Amniotic epithelial cell (primary cell): Measurements from ENCODE around the gene RNF213.

Experiments
- DNase-seq: peaks from one replicate; pipeline ENCODE4 v3.0.0-alpha.2; 2010; ENCODE audit warnings: low read depth

The RNF213 gene

GRCh38 chr17:80352216-80352895, 91.7 kb downstream of the RNF213 start:
- DNase-seq = no peak

- DNase-seq = no peak
Measured at GRCh38 chr17:80352991-80353665, 92.5 kb downstream of the RNF213 start.

DNA sequence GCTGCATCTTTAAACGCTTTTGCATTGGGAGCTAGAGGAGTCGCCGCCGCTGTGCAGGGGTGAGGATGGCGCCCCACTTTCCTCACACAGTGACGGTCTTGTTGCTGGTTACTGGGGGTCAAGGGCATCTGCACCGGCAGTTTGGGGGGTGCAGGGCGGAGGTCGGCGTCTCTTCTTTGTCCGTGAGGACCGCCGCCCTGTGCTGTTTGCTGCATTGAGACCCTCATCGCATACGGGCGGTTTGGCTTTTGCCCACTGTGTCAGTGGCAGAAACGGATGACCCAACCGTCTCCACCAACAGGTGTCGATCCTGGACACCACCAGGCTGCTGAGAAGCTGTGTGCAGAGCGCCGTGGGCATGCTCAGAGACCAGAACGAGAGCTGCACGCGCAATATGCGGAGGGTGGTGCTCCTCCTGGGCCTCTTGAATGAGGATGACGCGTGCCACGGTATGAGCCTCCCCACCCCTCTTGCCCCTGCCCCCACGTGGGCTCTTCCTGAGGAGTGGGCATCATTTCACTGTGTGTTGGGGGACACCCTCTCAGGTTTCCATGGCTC, 93.1 kb downstream of the RNF213 start:
- DNase-seq = no peak

DNA sequence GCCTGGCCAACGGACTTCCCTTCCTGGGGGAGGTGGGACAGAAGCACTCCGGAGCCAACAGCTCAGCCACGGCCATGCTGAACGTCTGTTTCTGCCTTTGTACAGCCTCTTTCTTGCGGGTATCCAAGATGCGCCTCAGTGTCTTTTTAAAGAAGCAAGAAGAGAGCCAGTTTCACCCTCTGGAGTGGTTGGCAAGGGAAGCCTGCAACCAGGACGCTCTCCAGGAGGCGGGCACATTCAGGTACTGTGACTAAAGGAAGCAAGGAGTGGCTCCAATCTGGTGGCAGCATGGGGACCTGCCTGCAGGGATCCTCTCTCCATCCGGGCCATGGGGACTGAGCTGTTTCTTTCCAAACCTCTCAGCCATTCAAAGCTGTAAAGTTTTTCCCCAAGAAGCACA, 93.7 kb downstream of the RNF213 start:
- no peak for DNase-seq

DNA sequence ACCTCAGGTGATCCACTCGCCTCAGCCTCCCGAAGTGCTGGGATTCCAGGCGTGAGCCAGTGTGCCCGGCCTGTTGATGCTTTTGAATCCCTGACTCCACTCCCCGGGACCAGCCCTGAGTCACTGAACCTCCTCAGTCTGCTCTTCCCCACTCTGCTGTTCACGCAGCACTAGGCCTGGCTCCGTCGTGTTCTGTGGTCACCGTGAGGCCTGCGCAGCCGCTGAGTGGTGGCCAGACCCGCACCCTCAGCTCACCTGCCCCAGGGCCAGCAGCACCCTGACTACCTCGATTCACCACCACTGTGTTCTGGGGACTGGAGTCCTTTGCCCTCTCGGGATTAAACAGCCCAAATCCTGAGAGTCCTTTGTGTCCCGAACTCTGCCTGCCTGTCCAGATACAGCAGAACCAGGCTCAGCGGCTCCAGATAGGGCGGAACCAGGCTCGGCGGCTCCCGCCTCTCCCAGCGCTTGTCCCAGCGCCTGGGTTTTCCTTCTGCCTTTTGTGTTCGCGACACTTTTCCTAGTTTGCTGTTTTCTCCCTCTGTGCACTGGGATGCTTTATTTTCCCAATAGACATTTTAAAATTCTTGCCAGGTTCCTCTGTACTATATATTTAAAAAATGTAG, 95.7 kb downstream of the RNF213 start:
- DNase-seq = no peak

- no peak for DNase-seq
Measured at GRCh38 chr17:80358131-80358530, 97.5 kb downstream of the RNF213 start.

GRCh38 chr17:80358861-80359260, 98.2 kb downstream of the RNF213 start:
- no peak for DNase-seq

DNA sequence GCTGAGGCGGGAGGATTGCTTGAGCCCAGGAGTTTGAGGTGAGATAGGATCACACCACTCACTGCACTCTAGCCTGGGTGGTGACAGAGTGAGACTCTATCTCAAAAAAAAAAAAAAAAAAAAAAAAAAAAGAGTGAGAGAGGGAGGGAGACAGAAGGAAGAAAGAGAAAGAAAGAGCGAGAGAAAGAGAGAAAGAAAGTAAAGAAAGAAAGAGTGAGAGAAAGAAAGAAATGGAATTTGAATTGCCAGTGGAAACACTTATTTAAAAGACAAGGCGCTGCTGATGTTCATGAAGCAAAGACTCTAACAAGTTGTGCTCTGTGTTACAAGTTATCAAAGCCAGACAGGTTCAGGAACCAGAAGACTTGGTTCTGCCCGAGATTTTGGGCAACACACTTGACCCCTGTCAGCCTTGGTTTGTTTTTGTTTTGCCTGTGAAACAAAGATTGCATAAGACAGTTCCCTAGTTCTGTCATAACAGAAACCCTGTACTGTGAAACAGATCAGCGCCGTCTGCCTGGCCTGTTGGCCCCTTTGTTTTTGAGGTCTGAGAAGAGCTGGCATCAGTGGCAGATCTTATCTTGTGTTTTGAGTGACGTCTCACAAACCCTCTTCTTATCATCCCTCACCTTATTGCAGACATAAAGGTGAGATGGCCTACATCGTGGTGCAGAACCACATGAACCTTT, 98.9 kb downstream of the RNF213 start:
- peak; percentile 31 for DNase-seq

- DNase-seq = no peak
Measured at GRCh38 chr17:80360396-80360795, 99.7 kb downstream of the RNF213 start.

- peak; percentile 5 for DNase-seq
Measured at GRCh38 chr17:80361495-80362220, 101.0 kb downstream of the RNF213 start.

GRCh38 chr17:80362428-80363119, 101.9 kb downstream of the RNF213 start:
- peak; percentile 7 for DNase-seq

DNA sequence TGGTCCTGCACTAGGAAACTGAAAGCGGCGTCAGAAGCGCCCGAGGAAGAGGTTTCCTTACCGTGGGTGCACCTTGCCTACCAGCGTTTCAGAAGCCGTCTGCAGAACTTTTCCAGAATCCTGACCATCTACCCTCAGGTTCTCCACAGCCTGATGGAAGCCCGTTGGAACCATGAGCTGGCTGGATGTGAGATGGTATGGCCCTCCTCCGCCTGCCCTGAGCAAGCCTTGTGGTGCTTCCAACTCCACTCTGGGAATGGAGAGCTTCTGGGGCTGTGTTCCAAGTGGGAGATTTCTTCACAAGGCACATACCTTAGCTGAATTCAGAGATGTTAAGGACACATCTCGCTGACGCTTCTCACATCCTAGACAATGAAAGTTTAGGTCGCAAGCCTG, 102.5 kb downstream of the RNF213 start:
- DNase-seq = no peak

GRCh38 chr17:80363518-80364090, 103.0 kb downstream of the RNF213 start:
- DNase-seq = no peak

- DNase-seq = no peak
Measured at GRCh38 chr17:80364091-80364691, 103.5 kb downstream of the RNF213 start.

- no peak for DNase-seq
Measured at GRCh38 chr17:80365001-80365965, 104.6 kb downstream of the RNF213 start.

GRCh38 chr17:80365983-80366382, 105.3 kb downstream of the RNF213 start:
- DNase-seq = no peak

DNA sequence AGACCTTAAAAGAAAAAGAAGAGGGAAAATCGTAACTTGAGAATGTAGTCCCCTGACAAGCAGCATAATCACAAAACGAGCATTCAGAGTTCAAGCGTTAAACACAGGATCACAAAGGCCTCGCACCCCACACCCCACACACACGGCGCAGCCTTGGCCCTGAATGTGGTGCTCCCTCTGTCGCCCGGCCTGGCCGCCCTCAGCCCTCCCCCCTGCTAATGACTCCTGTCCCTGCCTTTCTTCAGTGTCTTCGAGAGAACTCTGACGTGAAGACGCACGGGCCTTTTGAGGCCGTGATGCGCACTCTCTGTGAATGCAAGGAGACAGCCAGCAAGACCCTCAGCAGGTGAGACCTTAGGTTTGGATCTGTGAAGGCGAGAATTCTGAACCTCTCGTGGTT, 106.9 kb downstream of the RNF213 start:
- no peak for DNase-seq

DNA sequence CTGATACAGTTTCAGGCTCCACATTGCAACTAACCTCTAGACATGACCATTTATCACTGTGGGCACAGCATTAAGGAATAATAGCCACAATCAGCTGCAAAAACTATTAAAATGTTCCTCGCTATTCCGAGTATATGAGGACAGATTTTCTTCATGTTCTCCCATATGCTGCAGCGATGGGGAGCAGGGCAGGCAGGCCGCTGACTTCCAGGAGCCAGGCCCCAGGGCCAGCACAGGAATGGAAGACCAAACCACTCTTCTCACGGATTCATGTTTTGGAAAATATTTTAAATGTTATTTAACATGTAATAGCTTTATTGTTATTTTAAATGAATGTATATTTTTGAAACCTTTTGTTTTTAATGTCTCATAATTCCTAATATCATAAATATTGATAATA, 110.5 kb downstream of the RNF213 start:
- no peak for DNase-seq

- no peak for DNase-seq
Measured at GRCh38 chr17:80372456-80372855, 111.8 kb downstream of the RNF213 start.
